ENCODE measurements around the gene MEX3D.

The MEX3D gene

GRCh38 chr19:1580957-1581356 is 12.8 kb upstream of the MEX3D start:
- H3K27me3 ChIP-seq (ENCODE audit: control insufficient read depth in 2 of 2, insufficient read depth in 2 of 2, low read length in 2 of 2) = no peaks in the 10 kb centered on the region

GRCh38 chr19:1580382-1580781 is 12.3 kb upstream of the MEX3D start:
- no peaks in the 10 kb centered on the region for H3K4me1 ChIP-seq (ENCODE audit: control insufficient read depth in 2 of 2, insufficient read depth in 2 of 2, low read length in 2 of 2)
- H3K36me3 ChIP-seq (ENCODE audit: control insufficient read depth in 2 of 2, insufficient read depth in 2 of 2, low read length in 2 of 2) = peaks cover 23 to 26% of the 10 kb centered on the region in 2 donors
- H3K27ac ChIP-seq (ENCODE audit: low read depth in 2 of 2, low read length in 2 of 2) = no peak overlapping the region
- no peaks in the 10 kb centered on the region for H3K9me3 ChIP-seq (ENCODE audit: control insufficient read depth in 2 of 2, low read length in 2 of 2)
- no peak overlapping the region for H3K4me3 ChIP-seq (ENCODE audit: low read length in 2 of 2)
- H3K27me3 ChIP-seq (ENCODE audit: control insufficient read depth in 2 of 2, insufficient read depth in 2 of 2, low read length in 2 of 2) = no peaks in the 10 kb centered on the region
- H3K9ac ChIP-seq (ENCODE audit: low read depth in 1 of 2, low read length in 2 of 2) = no peak overlapping the region

More at GRCh38 chr19:1580957-1581356, 12.8 kb upstream of the MEX3D start:
- Histone ChIP-seq H3K9ac (ENCODE audit: low read depth in 1 of 2, low read length in 2 of 2) (no peak overlapping the region), H3K4me3 (ENCODE audit: low read length in 2 of 2) (no peak overlapping the region), H3K4me1 (ENCODE audit: control insufficient read depth in 2 of 2, insufficient read depth in 2 of 2, low read length in 2 of 2) (no peaks in the 10 kb centered on the region), H3K36me3 (ENCODE audit: control insufficient read depth in 2 of 2, insufficient read depth in 2 of 2, low read length in 2 of 2) (peaks cover 23 to 26% of the 10 kb centered on the region in 2 donors), H3K27ac (ENCODE audit: low read depth in 2 of 2, low read length in 2 of 2) (no peak overlapping the region), H3K9me3 (ENCODE audit: control insufficient read depth in 2 of 2, low read length in 2 of 2) (no peaks in the 10 kb centered on the region)

- peaks cover 19 to 21% of the 10 kb centered on the region in 2 donors for H3K36me3 ChIP-seq (ENCODE audit: control insufficient read depth in 2 of 2, insufficient read depth in 2 of 2, low read length in 2 of 2)
- H3K9ac ChIP-seq (ENCODE audit: low read depth in 1 of 2, low read length in 2 of 2) = no peak overlapping the region
- no peaks in the 10 kb centered on the region for H3K4me1 ChIP-seq (ENCODE audit: control insufficient read depth in 2 of 2, insufficient read depth in 2 of 2, low read length in 2 of 2)
- H3K27ac ChIP-seq (ENCODE audit: low read depth in 2 of 2, low read length in 2 of 2) = no peak overlapping the region
- H3K9me3 ChIP-seq (ENCODE audit: control insufficient read depth in 2 of 2, low read length in 2 of 2) = no peaks in the 10 kb centered on the region
- no peaks in the 10 kb centered on the region for H3K27me3 ChIP-seq (ENCODE audit: control insufficient read depth in 2 of 2, insufficient read depth in 2 of 2, low read length in 2 of 2)
- no peak overlapping the region for H3K4me3 ChIP-seq (ENCODE audit: low read length in 2 of 2)
Measured at GRCh38 chr19:1579222-1579621, 11.1 kb upstream of the MEX3D start.

- H3K4me3 ChIP-seq (ENCODE audit: low read length in 2 of 2) = no peak overlapping the region
- peaks cover 19 to 21% of the 10 kb centered on the region in 2 donors for H3K36me3 ChIP-seq (ENCODE audit: control insufficient read depth in 2 of 2, insufficient read depth in 2 of 2, low read length in 2 of 2)
- no peaks in the 10 kb centered on the region for H3K27me3 ChIP-seq (ENCODE audit: control insufficient read depth in 2 of 2, insufficient read depth in 2 of 2, low read length in 2 of 2)
- H3K27ac ChIP-seq (ENCODE audit: low read depth in 2 of 2, low read length in 2 of 2) = no peak overlapping the region
- no peaks in the 10 kb centered on the region for H3K4me1 ChIP-seq (ENCODE audit: control insufficient read depth in 2 of 2, insufficient read depth in 2 of 2, low read length in 2 of 2)
- no peaks in the 10 kb centered on the region for H3K9me3 ChIP-seq (ENCODE audit: control insufficient read depth in 2 of 2, low read length in 2 of 2)
- H3K9ac ChIP-seq (ENCODE audit: low read depth in 1 of 2, low read length in 2 of 2) = no peak overlapping the region
Measured at GRCh38 chr19:1577929-1578618, 9.9 kb upstream of the MEX3D start.

- Histone ChIP-seq H3K9ac (ENCODE audit: low read depth in 1 of 2, low read length in 2 of 2) (no peak overlapping the region), H3K4me3 (ENCODE audit: low read length in 2 of 2) (no peak overlapping the region), H3K4me1 (ENCODE audit: control insufficient read depth in 2 of 2, insufficient read depth in 2 of 2, low read length in 2 of 2) (no peaks in the 10 kb centered on the region), H3K27me3 (ENCODE audit: control insufficient read depth in 2 of 2, insufficient read depth in 2 of 2, low read length in 2 of 2) (no peaks in the 10 kb centered on the region), H3K9me3 (ENCODE audit: control insufficient read depth in 2 of 2, low read length in 2 of 2) (no peaks in the 10 kb centered on the region), H3K27ac (ENCODE audit: low read depth in 2 of 2, low read length in 2 of 2) (no peak overlapping the region), H3K36me3 (ENCODE audit: control insufficient read depth in 2 of 2, insufficient read depth in 2 of 2, low read length in 2 of 2) (peaks cover 16 to 19% of the 10 kb centered on the region in 2 donors)
Measured at GRCh38 chr19:1577090-1577928, 9.2 kb upstream of the MEX3D start.

- Histone ChIP-seq H3K4me1 (ENCODE audit: control insufficient read depth in 2 of 2, insufficient read depth in 2 of 2, low read length in 2 of 2) (no peaks in the 10 kb centered on the region), H3K36me3 (ENCODE audit: control insufficient read depth in 2 of 2, insufficient read depth in 2 of 2, low read length in 2 of 2) (peaks cover 11 to 18% of the 10 kb centered on the region in 2 donors), H3K9ac (ENCODE audit: low read depth in 1 of 2, low read length in 2 of 2) (no peak overlapping the region), H3K27me3 (ENCODE audit: control insufficient read depth in 2 of 2, insufficient read depth in 2 of 2, low read length in 2 of 2) (no peaks in the 10 kb centered on the region), H3K4me3 (ENCODE audit: low read length in 2 of 2) (no peak overlapping the region), H3K27ac (ENCODE audit: low read depth in 2 of 2, low read length in 2 of 2) (no peak overlapping the region), H3K9me3 (ENCODE audit: control insufficient read depth in 2 of 2, low read length in 2 of 2) (no peaks in the 10 kb centered on the region)
Measured at GRCh38 chr19:1576242-1577089, 8.3 kb upstream of the MEX3D start.

GRCh38 chr19:1575323-1576241 is 7.5 kb upstream of the MEX3D start:
- Histone ChIP-seq H3K4me3 (ENCODE audit: low read length in 2 of 2) (no peak overlapping the region), H3K36me3 (ENCODE audit: control insufficient read depth in 2 of 2, insufficient read depth in 2 of 2, low read length in 2 of 2) (peaks cover 4 to 9% of the 10 kb centered on the region in 2 donors), H3K27me3 (ENCODE audit: control insufficient read depth in 2 of 2, insufficient read depth in 2 of 2, low read length in 2 of 2) (peaks cover 0 to under 1% of the 10 kb centered on the region in 2 donors), H3K9ac (ENCODE audit: low read depth in 1 of 2, low read length in 2 of 2) (no peak overlapping the region), H3K4me1 (ENCODE audit: control insufficient read depth in 2 of 2, insufficient read depth in 2 of 2, low read length in 2 of 2) (no peaks in the 10 kb centered on the region), H3K27ac (ENCODE audit: low read depth in 2 of 2, low read length in 2 of 2) (no peak overlapping the region), H3K9me3 (ENCODE audit: control insufficient read depth in 2 of 2, low read length in 2 of 2) (no peaks in the 10 kb centered on the region)

- Histone ChIP-seq H3K9ac (ENCODE audit: low read depth in 1 of 2, low read length in 2 of 2) (no peak overlapping the region), H3K9me3 (ENCODE audit: control insufficient read depth in 2 of 2, low read length in 2 of 2) (no peaks in the 10 kb centered on the region), H3K36me3 (ENCODE audit: control insufficient read depth in 2 of 2, insufficient read depth in 2 of 2, low read length in 2 of 2) (peaks cover 0 to 4% of the 10 kb centered on the region in 2 donors), H3K4me3 (ENCODE audit: low read length in 2 of 2) (no peak overlapping the region), H3K27me3 (ENCODE audit: control insufficient read depth in 2 of 2, insufficient read depth in 2 of 2, low read length in 2 of 2) (peaks cover 3 to 6% of the 10 kb centered on the region in 2 donors), H3K4me1 (ENCODE audit: control insufficient read depth in 2 of 2, insufficient read depth in 2 of 2, low read length in 2 of 2) (no peaks in the 10 kb centered on the region), H3K27ac (ENCODE audit: low read depth in 2 of 2, low read length in 2 of 2) (no peak overlapping the region)
Measured at GRCh38 chr19:1574354-1575136, 6.4 kb upstream of the MEX3D start.

GRCh38 chr19:1572795-1573194 is 4.7 kb upstream of the MEX3D start:
- no peaks in the 10 kb centered on the region for H3K9me3 ChIP-seq (ENCODE audit: control insufficient read depth in 2 of 2, low read length in 2 of 2)
- H3K4me3 ChIP-seq (ENCODE audit: low read length in 2 of 2) = no peak overlapping the region
- no peak overlapping the region for H3K9ac ChIP-seq (ENCODE audit: low read depth in 1 of 2, low read length in 2 of 2)
- H3K27ac ChIP-seq (ENCODE audit: low read depth in 2 of 2, low read length in 2 of 2) = no peak overlapping the region
- H3K36me3 ChIP-seq (ENCODE audit: control insufficient read depth in 2 of 2, insufficient read depth in 2 of 2, low read length in 2 of 2) = no peaks in the 10 kb centered on the region
- peaks cover 4 to 10% of the 10 kb centered on the region in 2 donors for H3K27me3 ChIP-seq (ENCODE audit: control insufficient read depth in 2 of 2, insufficient read depth in 2 of 2, low read length in 2 of 2)
- H3K4me1 ChIP-seq (ENCODE audit: control insufficient read depth in 2 of 2, insufficient read depth in 2 of 2, low read length in 2 of 2) = no peaks in the 10 kb centered on the region
